Fibroblast of pulmonary artery (primary cell): ENCODE results near the gene LEO1.

ENCODE experiments used
- DNase-seq: peaks from one replicate; pipeline ENCODE4 v3.0.0-alpha.2; 2010; ENCODE audit warnings: low read depth
- H3K4me3 ChIP-seq: replicated peaks from 2 replicates; pipeline ENCODE4 v1.5.1; 2011; ENCODE audit warnings: low read depth, mild to moderate bottlenecking, control low read depth, low read length, moderate library complexity
- TF ChIP-seq, protein P1 (sequence below): IDR thresholded peaks from 2 replicates; pipeline ENCODE4 v1.5.1; 2011; ENCODE audit warnings: mild to moderate bottlenecking, control low read depth, low read length, inconsistent platforms; ENCODE audit errors: missing control alignments

The LEO1 gene

DNA sequence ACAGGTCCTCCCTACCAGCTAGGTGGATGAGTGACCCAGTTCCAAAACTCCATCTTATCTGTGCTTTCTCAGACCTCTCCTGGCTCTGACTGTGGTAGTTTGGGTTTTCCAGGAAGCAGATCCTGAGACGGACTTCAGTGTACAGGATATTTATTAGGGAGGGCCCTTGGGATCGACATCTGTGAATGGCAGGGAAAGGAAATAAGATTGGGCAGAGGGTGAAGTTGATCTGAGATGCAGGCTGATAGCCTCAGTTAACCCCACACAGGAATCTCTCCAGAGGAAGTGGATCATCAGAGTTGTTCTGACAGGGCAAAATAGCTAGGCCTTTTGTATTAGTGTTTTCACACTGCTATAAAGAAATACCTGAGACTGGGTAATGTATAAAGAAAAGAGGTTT, 30.8 kb upstream of the LEO1 start:
- no peak for DNase-seq
- H3K4me3 ChIP-seq: no peak overlapping the region
- TF ChIP-seq, protein P1, sequence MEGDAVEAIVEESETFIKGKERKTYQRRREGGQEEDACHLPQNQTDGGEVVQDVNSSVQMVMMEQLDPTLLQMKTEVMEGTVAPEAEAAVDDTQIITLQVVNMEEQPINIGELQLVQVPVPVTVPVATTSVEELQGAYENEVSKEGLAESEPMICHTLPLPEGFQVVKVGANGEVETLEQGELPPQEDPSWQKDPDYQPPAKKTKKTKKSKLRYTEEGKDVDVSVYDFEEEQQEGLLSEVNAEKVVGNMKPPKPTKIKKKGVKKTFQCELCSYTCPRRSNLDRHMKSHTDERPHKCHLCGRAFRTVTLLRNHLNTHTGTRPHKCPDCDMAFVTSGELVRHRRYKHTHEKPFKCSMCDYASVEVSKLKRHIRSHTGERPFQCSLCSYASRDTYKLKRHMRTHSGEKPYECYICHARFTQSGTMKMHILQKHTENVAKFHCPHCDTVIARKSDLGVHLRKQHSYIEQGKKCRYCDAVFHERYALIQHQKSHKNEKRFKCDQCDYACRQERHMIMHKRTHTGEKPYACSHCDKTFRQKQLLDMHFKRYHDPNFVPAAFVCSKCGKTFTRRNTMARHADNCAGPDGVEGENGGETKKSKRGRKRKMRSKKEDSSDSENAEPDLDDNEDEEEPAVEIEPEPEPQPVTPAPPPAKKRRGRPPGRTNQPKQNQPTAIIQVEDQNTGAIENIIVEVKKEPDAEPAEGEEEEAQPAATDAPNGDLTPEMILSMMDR: no peak

DNA sequence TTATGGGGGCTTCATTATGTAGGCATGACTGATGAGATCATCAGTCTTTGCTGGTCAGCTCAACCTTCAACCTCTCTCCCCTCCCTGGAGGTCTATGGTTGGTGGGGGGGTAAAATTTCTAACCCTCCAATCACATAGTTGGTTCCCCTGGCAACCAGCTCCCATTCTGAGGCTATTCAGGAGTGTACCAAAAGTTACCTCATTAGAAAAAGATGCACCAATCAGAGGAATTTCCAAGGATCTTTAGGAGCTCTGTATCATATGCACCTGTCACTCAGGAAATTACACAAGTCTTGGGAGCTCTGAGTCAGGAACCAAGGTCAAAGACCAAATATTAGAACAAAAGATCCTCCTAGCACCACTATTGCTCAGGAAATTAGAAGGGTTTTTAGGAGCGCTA, 21.4 kb upstream of the LEO1 start:
- peak; percentile 56 for DNase-seq
- H3K4me3 ChIP-seq: no peak overlapping the region
- TF ChIP-seq, protein P1: no peak

DNA sequence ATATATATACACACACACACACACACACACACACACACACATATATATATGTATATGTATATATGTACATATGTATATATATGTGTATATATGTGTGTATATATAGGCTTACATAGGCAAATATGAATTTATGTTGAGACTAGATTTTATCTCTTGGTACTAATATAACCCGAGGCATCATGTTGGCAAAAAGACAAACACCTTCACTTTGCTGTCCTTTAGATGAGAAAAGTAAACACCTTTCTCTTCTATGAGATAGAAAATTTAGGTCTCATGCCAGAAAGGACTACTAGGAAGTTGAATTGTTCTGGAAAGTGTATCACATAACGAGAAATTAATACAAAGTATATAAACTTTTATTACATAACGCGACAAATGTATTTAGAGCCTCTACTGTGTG, 19.6 kb upstream of the LEO1 start:
- no peak for DNase-seq
- H3K4me3 ChIP-seq: no peak overlapping the region
- TF ChIP-seq, protein P1: no peak

DNA sequence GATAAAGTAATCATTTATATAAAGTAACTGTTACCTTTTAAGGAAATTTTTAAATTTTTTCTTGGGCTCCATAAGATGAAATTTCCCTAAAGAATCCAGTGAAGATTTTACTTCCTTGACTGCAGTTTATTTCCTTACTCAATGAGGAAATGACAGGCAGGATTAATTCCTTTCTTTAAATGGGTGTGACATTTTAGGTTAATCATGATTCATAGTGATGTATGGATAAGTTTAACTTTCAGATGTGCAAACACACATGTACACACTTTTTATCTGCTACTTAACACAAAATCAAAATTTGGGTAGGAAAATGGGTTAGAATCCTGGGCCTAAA, 11.2 kb upstream of the LEO1 start:
- H3K4me3 ChIP-seq: no peak overlapping the region

DNA sequence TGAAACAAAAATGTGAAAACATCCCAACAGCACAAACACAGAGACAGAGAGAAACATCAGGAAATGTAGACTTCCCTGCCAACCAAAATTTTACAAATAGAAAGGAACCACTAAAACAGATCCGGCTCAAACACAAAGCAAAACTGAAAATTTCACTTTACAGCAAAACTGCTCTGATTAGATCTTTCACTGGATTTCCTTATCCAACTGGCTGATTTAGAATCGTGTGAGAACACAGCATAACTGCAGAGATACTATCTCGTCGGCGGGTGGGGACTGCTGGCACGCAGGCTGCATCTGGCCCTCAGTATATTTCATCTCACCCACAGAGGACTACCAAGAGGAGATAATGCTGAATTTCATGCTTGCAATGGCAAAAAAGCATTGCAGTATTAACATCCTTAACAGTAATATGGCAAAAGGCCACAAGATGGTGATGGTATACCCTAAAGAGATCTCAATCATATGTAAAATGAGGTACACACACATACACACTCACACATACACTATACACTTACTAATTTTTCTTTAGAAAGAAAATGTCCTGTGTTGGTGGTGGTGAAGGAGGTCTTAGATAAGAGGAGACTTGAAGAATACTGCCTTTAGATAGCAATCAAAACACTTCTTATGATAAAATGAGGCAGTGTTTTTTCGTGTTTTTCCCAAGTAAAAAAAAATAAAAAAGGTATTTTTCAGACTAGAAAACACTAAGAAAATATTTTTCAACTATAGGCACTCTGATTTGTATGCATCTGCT, 10.6 kb upstream of the LEO1 start:
- peak; percentile 92 for DNase-seq
- TF ChIP-seq, protein P1: peak; percentile 67
- H3K4me3 ChIP-seq: peak overlapping the region; percentile 26

More for the DNA sequence above, 11.2 kb upstream of the LEO1 start:
- DNase-seq: no peak
- TF ChIP-seq, protein P1: no peak

DNA sequence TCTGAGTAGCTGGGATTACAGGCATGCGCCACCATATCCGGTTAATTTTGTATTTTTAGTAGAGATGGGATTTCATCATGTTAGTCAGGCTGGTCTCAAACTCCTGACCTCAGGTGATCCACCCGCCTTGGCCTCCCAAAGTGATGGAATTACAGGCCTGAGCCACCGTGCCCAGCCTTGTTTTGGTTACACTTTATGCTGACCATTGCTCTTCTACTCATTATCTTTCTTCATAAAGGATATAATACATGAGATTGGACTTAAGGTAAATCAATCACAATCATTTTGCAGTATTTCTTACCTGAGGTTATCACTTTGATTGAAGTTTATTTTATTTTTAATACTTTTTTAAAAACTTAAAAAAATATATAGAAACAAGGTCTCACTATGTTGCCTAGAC, 2.2 kb upstream of the LEO1 start:
- no peak overlapping the region for H3K4me3 ChIP-seq
- TF ChIP-seq, protein P1: no peak
- DNase-seq: no peak

DNA sequence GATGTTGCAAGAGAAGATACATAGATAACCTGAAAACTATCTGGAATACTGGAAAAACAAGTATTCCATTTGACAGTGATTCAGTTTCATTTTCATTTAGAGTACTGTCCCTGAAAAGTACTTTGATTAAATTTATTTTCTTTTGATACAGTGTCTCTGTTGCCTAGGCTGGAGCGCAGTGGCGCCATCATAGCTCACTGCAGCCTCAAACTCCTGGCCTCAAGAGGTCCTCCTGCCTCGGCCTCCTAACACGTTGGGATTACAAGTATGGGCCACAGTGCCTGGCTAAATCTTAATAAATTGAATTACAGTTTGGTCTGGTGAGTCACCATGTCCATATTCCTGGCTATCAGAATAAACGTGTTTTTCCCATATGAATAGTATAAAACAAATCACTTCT, 1.6 kb upstream of the LEO1 start:
- TF ChIP-seq, protein P1: no peak
- no peak overlapping the region for H3K4me3 ChIP-seq
- no peak for DNase-seq
